GM19043 (cell line): Measurements from ENCODE around the gene IPO9.
"Not testable (repeated sequence)": the region's sequence is repeated elsewhere in the genome, so short reads cannot be mapped to it uniquely, and the experiment has no call there.

ENCODE experiments used
- ATAC-seq: cut with Tn5 transposase; IDR thresholded peaks from one replicate; pipeline ENCODE4 v1.9.1; 2021; ENCODE audit warnings: low read depth; ENCODE audit not compliant: unreplicated experiment

Gene IPO9

DNA sequence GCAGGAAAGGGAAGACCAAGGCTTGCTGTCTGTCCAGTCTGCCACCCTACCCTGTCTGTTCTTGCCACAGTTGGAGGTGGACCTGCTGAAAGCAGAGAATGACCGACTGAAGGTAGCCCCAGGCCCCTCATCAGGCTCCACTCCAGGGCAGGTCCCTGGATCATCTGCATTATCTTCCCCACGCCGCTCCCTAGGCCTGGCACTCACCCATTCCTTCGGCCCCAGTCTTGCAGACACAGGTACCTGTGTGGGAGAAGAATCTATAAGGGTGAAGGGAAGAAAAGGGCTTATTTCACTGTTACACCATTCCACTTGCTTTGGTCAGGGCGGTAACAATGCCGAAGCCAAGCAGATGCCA is 20.3 kb upstream of the IPO9 start:
- no peak for ATAC-seq

DNA sequence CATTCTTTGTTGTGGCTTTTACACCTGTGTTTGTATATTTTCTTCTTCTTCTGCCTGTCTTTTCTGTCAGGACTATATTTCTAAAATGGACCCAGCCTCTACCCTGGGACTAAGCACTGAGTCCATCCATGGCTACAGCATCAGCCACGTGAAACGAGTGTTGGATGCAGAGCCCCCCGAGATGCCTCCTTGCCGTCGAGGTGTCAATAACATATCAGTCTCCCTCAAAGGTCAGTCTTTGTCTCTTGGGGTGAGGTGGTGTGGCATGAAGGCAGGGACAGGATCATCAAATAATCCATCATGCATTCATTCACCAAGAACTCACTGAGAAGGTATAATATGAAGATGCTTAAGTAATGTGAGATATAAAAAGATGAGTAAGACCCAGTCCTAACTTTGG is 19.1 kb upstream of the IPO9 start:
- no peak for ATAC-seq

DNA sequence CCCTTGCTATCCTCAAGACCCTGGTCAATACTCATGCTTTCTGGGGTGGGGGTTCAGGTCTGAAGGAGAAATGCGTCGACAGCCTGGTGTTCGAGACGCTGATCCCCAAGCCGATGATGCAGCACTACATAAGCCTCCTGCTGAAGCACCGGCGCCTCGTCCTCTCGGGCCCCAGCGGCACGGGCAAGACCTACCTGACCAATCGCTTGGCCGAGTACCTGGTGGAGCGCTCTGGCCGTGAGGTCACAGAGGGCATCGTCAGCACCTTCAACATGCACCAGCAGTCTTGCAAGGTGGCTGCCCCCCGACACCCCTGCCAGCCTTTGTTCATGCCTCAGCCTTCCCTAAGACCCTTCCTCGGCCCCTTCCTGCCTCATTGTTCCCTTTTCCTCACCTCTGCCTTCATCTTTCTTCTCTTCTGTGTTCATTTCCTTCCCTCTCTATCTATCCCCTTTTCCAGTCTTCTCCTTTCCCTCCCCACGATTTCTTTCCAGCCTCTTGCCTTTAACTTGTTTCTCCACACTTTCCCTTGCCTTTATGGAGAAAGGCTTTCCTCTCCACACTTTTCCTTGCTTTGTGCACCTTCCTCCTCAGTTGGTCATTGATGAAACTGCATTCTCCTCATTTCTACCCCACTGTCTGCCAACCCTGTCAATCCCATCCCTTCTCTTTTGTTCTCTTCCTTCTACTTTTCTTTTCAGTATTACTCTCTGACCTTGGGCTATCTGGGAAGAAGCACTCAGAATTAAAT is 18.3 kb upstream of the IPO9 start:
- no peak for ATAC-seq

DNA sequence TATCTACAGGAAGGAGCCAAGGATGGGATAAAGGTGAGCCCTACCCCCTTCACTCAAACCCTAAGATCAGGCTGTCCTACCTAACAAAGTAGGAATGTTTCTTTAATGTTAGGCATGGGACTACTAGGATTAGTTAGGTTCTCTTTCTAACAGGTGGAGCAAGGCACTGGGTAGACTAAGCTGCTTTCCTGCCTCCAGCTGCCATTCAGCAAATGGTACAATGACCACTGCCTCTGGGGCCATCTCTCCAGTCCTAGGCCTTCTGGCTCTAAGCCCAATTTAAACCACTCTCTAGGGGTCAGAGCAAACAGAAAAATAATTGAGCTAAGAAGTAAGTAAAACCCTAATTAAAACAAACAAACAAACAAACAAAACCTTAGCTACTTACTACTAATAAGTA is 15.7 kb upstream of the IPO9 start:
- no peak for ATAC-seq

DNA sequence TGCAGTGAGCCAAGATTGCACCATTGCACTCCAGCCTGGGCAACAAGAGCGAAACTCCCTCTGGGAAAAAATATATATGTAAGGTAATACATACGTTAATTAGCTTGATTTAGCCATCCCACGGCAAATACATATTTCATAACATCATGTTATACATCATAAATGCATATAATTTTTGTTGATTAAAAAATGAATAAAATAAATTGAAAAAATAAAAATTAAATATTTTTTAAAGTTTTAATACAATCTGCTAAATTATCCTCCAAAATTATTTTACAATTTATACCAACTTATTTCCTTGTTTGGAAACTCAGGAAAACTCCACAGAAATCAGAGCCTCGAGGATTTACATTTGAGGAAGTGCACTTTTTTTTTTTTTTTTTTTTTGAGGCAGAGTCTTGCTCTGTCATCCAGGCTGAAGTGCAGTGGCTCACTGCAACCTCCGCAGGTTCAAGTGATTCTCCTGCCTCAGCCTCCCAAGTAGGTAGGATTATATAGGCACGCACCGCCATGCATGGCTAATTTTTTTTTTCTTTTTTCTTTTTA is 12.6 kb upstream of the IPO9 start:
- ATAC-seq: no peak

DNA sequence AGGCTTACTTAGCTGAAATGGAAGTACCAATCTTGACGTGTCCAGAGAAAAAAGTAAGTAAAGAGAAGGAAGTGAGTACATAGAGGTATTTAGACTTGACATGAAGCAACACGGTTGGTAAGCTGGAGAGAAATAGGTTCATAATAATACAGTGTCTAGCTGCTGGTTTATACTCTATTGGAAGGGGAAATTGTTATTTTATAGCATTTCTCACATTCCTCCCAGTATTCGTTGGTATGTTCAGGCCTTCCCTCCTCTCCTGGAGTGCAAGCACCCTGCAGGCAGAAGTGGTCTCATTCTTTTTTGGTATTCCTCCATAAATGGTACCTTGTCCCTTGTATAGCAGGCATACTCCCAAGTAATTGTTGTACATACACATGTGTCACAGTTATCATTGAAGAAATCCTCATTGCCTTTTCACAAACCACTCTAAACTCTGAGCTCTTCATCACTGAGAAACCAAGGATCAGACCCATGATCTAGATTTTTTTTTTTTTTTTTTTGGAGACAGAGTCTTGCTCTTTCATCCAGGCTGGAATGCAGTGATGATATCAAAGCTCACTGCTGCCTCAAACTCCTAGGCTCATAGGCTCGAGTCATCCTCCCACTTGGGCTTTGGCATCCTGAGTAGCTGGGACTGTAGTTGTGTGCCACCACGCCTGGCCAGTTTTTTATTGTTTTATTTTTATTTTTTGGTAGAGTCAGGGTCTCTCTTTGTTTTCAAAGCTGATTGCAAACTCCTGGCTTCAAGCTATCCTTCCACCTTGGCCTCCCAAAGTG is 9.8 kb upstream of the IPO9 start:
- no peak for ATAC-seq

DNA sequence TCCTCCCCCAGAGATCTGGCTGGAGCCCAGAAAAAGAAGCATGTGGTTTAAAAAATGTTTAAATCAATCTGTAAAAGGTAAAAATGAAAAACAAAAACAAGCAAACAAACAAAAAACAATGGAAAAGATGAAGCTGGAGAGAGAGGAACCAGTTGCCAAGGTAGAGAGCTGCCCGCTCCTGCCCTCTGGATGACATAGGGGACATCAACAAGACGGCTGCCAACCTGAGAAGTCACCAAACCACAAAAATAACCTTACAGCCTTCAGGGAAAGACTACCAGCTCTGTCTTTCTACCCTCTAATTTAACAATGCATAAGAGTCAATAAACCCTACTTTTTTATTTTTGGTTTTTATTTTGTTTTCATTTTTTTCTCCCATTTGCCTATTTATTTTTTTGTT is 8.5 kb upstream of the IPO9 start:
- no peak for ATAC-seq

DNA sequence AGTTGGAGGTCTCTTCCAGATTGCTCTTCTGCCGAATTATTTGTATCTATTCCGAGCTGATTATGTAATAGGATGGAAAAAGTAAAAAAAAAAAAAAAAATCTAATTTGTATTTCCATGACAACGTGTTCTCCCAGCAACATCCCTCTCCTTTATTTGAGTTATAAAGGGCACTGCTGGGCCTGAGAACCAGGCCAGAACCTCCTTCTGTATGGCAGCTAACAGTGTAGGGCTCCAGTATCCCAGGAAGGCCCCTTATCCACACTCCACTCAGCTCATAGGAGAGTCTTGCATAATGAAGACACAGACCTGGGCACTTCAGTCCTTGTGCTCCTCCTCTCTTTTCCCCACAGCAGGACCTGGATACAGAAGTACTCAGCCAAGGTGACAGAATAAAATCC is 3.7 kb upstream of the IPO9 start:
- ATAC-seq: no peak

DNA sequence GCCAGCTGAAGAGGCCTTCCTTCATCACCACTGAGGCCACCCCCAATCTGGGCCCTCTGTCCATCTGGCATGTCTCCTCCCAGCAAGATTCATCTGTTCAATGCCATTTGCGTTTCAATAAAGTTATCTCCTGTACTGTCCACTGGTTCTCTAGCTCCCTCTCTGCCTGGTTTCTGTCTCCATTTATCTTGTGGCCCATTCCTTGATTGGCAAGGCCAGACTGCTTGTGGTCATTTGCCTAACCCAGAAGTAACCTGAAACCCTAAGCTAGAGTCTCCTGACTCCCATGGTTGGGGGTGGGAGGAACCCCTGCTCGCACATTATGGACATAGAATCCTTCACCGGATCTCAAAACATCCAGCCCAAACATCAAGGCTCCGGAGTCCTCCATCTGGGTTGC is 2.1 kb upstream of the IPO9 start:
- no peak for ATAC-seq

DNA sequence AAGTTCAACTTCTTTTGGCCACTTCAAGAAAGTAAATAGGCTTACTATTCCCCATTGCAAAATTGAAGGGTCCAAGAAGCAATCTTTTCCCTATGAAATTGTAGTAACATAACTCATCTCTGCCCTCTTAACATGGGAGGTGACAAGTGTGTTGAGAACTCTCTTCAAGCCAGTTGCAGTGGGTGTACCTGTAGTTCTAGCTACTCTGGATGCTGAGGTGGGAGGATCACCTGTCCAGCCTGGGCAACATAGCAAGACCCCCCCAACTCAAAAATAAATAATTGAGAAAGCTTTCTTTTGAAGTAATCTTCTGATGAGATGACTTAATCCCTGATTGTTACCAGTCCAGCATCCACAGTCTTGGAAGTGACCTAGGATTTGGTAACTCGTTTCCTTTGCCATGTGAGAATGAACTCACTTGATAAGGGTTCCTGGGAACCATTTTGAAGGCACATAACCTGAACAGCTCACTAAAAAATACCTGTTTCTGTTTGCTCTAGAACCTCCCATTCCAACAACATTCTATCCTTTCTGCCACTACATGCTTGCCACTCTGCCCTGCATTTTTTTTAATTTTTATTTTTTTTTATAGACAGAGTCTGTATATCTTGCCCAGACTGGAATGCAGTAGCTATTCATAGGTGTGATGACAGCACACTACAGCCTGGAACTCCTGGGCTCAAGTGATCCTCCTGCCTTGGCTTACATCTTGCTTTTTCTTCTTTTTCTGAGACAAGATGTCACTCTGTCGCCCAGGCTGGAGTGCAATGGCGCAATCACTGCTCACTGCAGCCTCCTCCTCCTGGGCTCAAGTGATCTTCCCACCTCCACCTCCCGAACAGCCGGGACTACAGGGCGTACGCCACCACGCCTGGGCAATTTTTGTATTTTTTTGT is 1.4 kb upstream of the IPO9 start:
- ATAC-seq: no peak

DNA sequence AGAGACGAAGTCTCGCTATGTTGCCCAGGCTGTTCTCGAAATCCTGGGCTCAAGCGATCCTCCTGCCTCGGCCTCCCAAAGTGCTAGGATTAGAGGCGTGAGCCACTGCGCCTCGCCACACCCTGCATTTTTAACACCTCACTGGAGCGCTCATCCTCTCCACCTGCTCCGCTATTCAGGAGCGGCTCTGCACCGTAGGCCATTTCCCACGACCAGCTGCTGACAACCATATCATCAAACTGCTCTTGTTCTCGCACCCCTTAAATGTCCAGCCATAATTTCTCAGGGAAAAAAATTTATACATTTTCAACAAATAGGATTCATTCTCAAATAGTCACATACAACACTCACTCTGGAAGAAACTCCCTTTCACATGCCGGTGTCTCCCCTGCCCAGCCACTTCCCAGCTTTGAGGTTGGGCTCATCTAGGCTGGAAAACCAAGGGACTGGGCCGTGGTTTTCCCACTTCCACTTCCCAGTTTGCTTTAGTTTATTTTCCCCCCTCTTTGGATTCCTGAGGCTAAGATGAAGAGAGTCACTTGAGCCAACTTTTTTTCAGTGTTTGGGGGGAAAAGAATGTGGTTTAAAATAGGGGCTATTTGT is 639 bp upstream of the IPO9 start:
- ATAC-seq: no peak

DNA sequence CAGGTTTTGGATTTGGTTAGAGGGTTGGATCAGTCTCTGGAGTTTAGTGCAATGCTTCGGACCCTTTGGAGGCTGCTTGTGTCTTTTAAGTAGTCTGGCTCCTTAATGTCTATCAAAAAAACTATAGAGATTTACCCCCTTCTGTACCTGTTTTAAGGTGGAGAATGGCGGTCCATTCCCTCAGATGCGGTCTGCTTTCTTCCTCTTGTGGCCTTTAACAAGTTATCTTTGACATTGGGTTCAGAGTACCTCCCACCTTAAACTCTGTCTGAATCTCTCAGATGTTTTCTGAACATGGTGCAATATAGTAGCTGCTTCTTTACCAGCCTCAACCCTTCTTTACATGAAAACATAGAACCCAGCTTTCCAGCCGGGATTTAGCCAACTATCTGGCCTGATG is 2.4 kb downstream of the IPO9 start:
- no peak for ATAC-seq

DNA sequence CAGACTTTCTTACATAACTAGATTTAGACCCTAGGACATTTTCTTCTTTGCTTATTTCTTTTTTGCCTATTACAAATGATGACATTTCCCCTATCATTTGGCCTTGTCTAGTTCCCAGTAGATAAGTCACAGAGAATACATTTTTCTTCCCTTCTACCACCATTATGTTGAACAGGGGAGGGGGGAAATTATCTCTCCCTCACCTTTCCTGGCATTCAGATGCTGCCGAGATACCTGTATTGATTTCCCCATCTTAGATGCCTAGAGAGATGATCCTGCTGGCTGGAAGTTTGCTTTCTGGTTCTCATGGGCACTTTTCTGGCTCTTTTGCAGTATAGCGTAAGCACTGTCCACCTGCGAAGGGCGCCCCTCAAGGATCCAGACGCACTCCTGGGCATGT is 5.7 kb downstream of the IPO9 start:
- no peak for ATAC-seq

DNA sequence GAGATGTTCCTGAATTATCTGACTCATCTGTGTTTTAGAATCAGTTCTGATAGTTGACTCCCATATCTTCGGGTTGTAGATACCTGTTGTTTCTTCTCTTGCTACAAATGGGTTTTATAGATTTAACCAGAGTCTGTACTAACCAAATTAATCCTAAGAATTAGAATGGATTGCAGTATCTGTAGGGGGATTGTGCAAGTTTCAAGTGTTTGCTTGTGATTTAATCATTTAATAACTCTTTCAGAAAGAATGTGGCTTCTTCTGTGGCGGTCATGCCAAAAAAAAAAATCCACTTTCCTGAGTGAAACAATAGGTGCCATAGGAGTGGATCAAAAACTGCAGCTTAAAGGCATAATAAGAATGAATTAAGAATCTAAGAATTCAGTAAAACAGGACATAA is 9.4 kb downstream of the IPO9 start:
- ATAC-seq: no peak

DNA sequence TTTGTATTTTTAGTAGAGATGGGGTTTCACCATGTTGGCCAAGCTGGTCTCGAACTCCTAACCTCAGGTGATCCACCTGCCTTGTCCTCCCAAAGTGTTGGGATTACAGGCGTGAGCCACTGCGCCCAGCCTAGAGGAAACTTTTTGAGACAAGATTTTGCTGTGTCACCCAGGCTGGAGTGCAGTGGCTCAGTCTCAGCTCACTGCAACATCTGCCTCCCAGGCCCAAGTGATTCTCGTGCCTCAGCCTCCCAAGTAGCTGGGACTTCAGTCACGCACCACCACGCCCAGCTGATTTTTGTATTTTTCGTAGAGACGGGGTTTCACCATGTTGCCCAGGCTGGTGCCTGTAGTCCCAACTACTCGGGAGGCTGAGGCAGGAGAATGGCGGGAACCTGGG is 10.1 kb downstream of the IPO9 start:
- ATAC-seq: not testable (repeated sequence)

DNA sequence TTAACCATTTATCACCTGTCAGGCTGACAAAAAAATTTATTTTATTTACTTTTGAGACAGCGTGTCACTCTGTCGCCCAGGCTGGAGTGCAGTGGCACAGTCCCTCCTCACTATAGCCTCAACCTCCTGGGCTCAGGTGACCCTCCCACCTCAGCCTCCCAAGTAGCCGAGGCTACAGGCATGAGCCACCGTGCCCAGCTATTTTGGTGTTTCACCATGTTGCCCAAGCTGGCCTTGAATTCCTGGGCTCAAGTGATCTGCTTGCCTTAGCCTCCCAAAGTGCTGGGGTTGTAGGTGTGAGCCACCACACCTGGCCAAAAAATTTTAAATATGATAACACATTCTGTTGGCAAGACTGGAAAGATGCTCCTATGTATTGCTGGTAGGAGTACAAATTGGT is 11.1 kb downstream of the IPO9 start:
- no peak for ATAC-seq

DNA sequence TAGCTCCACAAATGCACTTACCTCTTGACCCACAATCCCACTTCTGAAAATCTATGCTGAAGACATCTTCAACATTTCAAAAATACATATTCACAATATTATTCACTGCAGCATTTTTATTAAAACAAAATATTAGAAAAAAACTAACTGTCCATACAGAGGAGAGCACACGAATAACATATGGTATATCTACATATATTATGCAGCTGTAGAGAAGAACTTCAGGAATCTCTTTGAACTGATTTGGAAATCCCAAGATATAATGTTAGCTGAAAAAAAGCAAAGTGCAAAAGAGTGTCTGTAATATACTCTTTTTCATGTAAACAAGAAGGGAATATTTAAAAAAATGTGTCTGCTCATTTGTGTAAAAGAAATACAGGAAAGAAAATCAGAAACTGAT is 11.5 kb downstream of the IPO9 start:
- no peak for ATAC-seq

DNA sequence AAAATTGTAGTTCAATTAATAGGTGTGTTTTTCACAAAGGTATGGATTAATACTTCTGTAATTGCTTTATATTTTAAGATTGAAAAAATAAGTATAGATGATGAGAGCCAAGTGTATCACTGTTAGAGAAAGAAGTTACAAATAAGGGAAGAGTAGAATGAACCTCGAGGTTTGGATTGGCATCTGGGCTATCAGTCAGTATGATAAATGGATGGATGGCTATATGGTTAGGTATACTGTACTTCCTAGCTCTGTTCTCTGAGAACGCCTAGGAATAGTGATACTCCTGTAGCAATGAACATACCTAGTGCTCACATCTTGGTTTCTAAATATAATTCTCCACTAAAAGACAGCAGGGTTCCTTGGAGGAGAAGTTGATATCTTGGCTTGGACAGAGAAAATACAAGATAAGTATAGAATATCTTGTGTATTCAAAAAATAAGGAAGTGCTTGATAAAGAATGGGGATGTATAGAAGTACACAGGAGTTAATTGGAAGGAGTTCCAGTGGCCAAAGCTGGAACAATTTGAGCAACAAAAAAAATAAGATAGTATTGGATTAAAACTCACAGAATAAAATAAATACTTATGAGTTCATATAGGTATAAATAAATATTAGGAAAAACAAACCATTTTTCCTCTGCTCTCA is 12.4 kb downstream of the IPO9 start:
- no peak for ATAC-seq

DNA sequence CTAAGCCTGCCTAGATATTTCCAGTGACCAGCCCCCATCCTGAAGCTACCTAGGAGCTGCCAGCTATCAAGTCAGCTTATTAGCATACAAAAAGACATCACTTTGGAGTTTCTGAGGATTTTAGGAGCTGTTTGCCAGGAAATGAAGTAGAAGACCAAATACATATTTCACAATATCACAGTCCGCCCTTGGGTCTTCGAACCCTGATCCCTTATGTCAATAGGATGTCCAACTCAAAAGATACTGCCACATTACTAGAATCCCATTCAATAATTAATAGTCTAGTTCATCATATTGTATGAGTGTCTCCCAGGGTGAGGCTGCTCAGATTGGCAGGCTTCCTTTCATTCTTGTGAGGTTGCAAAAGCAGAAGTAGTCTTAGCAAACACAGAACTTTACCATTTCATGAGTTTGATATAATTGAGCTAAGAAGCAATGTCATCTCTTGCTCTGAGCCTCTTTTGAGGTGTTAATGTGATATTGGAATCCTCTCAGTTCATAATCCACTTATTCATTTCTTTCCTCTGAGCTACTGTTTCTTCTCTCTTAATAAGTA is 13.6 kb downstream of the IPO9 start:
- ATAC-seq: no peak
